Retina (tissue), 1 donor: Measurements from ENCODE around the gene SPATA2L.

Source experiments
- DNase-seq: peaks from one replicate; pipeline ENCODE4 v3.0.0-alpha.2; 2016

Gene SPATA2L

GRCh38 chr16:89701425-89702406 is at the start of gene SPATA2L:
Gene SPATA2L, minus strand, starts transcription at chr16:89701705. Its CDS starts 473 bp downstream, at chr16:89701232.
- peak; percentile 92 for DNase-seq

GRCh38 chr16:89749637-89750036 is 48.1 kb upstream of the SPATA2L start:
- DNase-seq, result no peak

GRCh38 chr16:89748921-89749320 is 47.4 kb upstream of the SPATA2L start:
- DNase-seq, result no peak

GRCh38 chr16:89748076-89748475 is 46.6 kb upstream of the SPATA2L start:
- no peak for DNase-seq

GRCh38 chr16:89746043-89746442 is 44.5 kb upstream of the SPATA2L start:
- DNase-seq, result no peak

GRCh38 chr16:89744813-89745212 is 43.3 kb upstream of the SPATA2L start:
- DNase-seq, result no peak

- DNase-seq, result no peak
Measured at GRCh38 chr16:89742948-89743347, 41.4 kb upstream of the SPATA2L start.

- DNase-seq, result no peak
Measured at GRCh38 chr16:89741342-89742014, 40.0 kb upstream of the SPATA2L start.

GRCh38 chr16:89739383-89739782 is 37.9 kb upstream of the SPATA2L start:
- DNase-seq, result no peak

GRCh38 chr16:89738538-89739317 is 37.2 kb upstream of the SPATA2L start:
- DNase-seq, result no peak

GRCh38 chr16:89738072-89738377 is 36.5 kb upstream of the SPATA2L start:
- no peak for DNase-seq

GRCh38 chr16:89737341-89738071 is 36.0 kb upstream of the SPATA2L start:
- no peak for DNase-seq

- no peak for DNase-seq
Measured at GRCh38 chr16:89736554-89736953, 35.0 kb upstream of the SPATA2L start.

GRCh38 chr16:89733792-89734191 is 32.3 kb upstream of the SPATA2L start:
- no peak for DNase-seq

GRCh38 chr16:89733322-89733721 is 31.8 kb upstream of the SPATA2L start:
- no peak for DNase-seq

- DNase-seq, result no peak
Measured at GRCh38 chr16:89732918-89733242, 31.4 kb upstream of the SPATA2L start.

GRCh38 chr16:89732142-89732917 is 30.8 kb upstream of the SPATA2L start:
- DNase-seq, result no peak

- DNase-seq, result no peak
Measured at GRCh38 chr16:89730610-89731234, 29.2 kb upstream of the SPATA2L start.

- DNase-seq, result no peak
Measured at GRCh38 chr16:89729863-89730593, 28.5 kb upstream of the SPATA2L start.

- DNase-seq, result no peak
Measured at GRCh38 chr16:89729293-89729692, 27.8 kb upstream of the SPATA2L start.
